Skeletal muscle satellite cell (primary cell): Measurements from ENCODE around the gene CTXN3.
"Not testable (repeated sequence)": the region's sequence is repeated elsewhere in the genome, so short reads cannot be mapped to it uniquely, and the experiment has no call there.

ENCODE experiments used
- H3K27me3 ChIP-seq: 2 replicates; pipeline ENCODE4 v1.7.0; 2013; ENCODE audit warnings: low read length; ENCODE audit not compliant: control insufficient read depth, insufficient read depth
- H3K36me3 ChIP-seq: 2 replicates; pipeline ENCODE4 v1.7.0; 2013; ENCODE audit warnings: mild to moderate bottlenecking, control low read depth, low read length; ENCODE audit not compliant: insufficient read depth
- H3K4me1 ChIP-seq: 2 replicates; pipeline ENCODE4 v1.7.0; 2013; ENCODE audit warnings: low read length; ENCODE audit not compliant: control insufficient read depth, insufficient read depth
- H3K4me2 ChIP-seq: 2 replicates; pipeline ENCODE4 v1.7.0; 2013; ENCODE audit warnings: mild to moderate bottlenecking, low read length
- H3K4me3 ChIP-seq: 2 replicates; pipeline ENCODE4 v1.7.0; 2013; ENCODE audit warnings: low read length
- H3K9ac ChIP-seq: 2 replicates; pipeline ENCODE4 v1.7.0; 2013; ENCODE audit warnings: mild to moderate bottlenecking, low read depth, low read length, moderate library complexity
- H3K9me3 ChIP-seq: replicated peaks from 2 replicates; pipeline ENCODE4 v1.7.0; 2013; ENCODE audit warnings: mild to moderate bottlenecking, control low read depth, low read length

Gene CTXN3

GRCh38 chr5:127652952-127653611, 4.2 kb downstream of the CTXN3 start:
- peaks cover 8% of the 10 kb centered on the region for H3K27me3 ChIP-seq
- H3K9ac ChIP-seq = no peak overlapping the region
- peaks cover 13% of the 10 kb centered on the region for H3K4me1 ChIP-seq
- H3K4me3 ChIP-seq = no peak overlapping the region
- no peaks in the 10 kb centered on the region for H3K9me3 ChIP-seq
- H3K36me3 ChIP-seq = no peaks in the 10 kb centered on the region
- H3K4me2 ChIP-seq = no peak overlapping the region

- no peaks in the 10 kb centered on the region for H3K4me1 ChIP-seq
- no peaks in the 10 kb centered on the region for H3K27me3 ChIP-seq
- H3K4me2 ChIP-seq = no peak overlapping the region
- no peaks in the 10 kb centered on the region for H3K9me3 ChIP-seq
- H3K36me3 ChIP-seq = no peaks in the 10 kb centered on the region
- no peak overlapping the region for H3K9ac ChIP-seq
- H3K4me3 ChIP-seq = no peak overlapping the region
These were observed 7.9 kb downstream of the CTXN3 start for GRCh38 chr5:127656825-127657224.

- no peaks in the 10 kb centered on the region for H3K4me1 ChIP-seq
- no peaks in the 10 kb centered on the region for H3K27me3 ChIP-seq
- H3K4me2 ChIP-seq = no peak overlapping the region
- no peaks in the 10 kb centered on the region for H3K36me3 ChIP-seq
- no peak overlapping the region for H3K4me3 ChIP-seq
- H3K9ac ChIP-seq = no peak overlapping the region
- H3K9me3 ChIP-seq = no peaks in the 10 kb centered on the region
These were observed 11.3 kb downstream of the CTXN3 start for GRCh38 chr5:127660047-127660733.

GRCh38 chr5:127664093-127664492, 15.2 kb downstream of the CTXN3 start:
- H3K9me3 ChIP-seq = no peaks in the 10 kb centered on the region
- no peaks in the 10 kb centered on the region for H3K4me1 ChIP-seq
- H3K4me2 ChIP-seq = no peak overlapping the region
- H3K36me3 ChIP-seq = no peaks in the 10 kb centered on the region
- H3K27me3 ChIP-seq = no peaks in the 10 kb centered on the region
- H3K4me3 ChIP-seq = no peak overlapping the region
- H3K9ac ChIP-seq = no peak overlapping the region

- Histone ChIP-seq H3K4me1 (no peaks in the 10 kb centered on the region), H3K36me3 (no peaks in the 10 kb centered on the region), H3K9ac (no peak overlapping the region), H3K4me3 (no peak overlapping the region), H3K9me3 (no peaks in the 10 kb centered on the region), H3K27me3 (no peaks in the 10 kb centered on the region), H3K4me2 (no peak overlapping the region)
These were observed 16.8 kb downstream of the CTXN3 start for GRCh38 chr5:127665641-127666040.

GRCh38 chr5:127666043-127666716, 17.3 kb downstream of the CTXN3 start:
- Histone ChIP-seq H3K4me2 (no peak overlapping the region), H3K9ac (no peak overlapping the region), H3K36me3 (no peaks in the 10 kb centered on the region), H3K9me3 (no peaks in the 10 kb centered on the region), H3K4me1 (no peaks in the 10 kb centered on the region), H3K27me3 (no peaks in the 10 kb centered on the region), H3K4me3 (no peak overlapping the region)

GRCh38 chr5:127667926-127668325, 19.0 kb downstream of the CTXN3 start:
- Histone ChIP-seq H3K27me3 (no peaks in the 10 kb centered on the region), H3K4me1 (no peaks in the 10 kb centered on the region), H3K4me3 (no peak overlapping the region), H3K36me3 (no peaks in the 10 kb centered on the region), H3K4me2 (no peak overlapping the region), H3K9me3 (no peaks in the 10 kb centered on the region), H3K9ac (no peak overlapping the region)

GRCh38 chr5:127671218-127671617, 22.3 kb downstream of the CTXN3 start:
- no peak overlapping the region for H3K4me3 ChIP-seq

GRCh38 chr5:127673117-127673800, 24.4 kb downstream of the CTXN3 start:
- Histone ChIP-seq H3K4me3 (no peak overlapping the region), H3K9me3 (no peaks in the 10 kb centered on the region), H3K4me1 (no peaks in the 10 kb centered on the region), H3K36me3 (no peaks in the 10 kb centered on the region), H3K4me2 (no peak overlapping the region), H3K27me3 (no peaks in the 10 kb centered on the region), H3K9ac (no peak overlapping the region)

More at GRCh38 chr5:127671218-127671617, 22.3 kb downstream of the CTXN3 start:
- H3K4me2 ChIP-seq = no peak overlapping the region
- no peaks in the 10 kb centered on the region for H3K9me3 ChIP-seq
- H3K9ac ChIP-seq = no peak overlapping the region
- H3K27me3 ChIP-seq = no peaks in the 10 kb centered on the region
- H3K36me3 ChIP-seq = no peaks in the 10 kb centered on the region
- no peaks in the 10 kb centered on the region for H3K4me1 ChIP-seq

GRCh38 chr5:127676951-127677350, 28.1 kb downstream of the CTXN3 start:
- H3K36me3 ChIP-seq, H3K9me3 ChIP-seq, H3K4me2 ChIP-seq, H3K9ac ChIP-seq, H3K4me1 ChIP-seq, H3K4me3 ChIP-seq, H3K27me3 ChIP-seq: not testable (repeated sequence)

GRCh38 chr5:127679691-127680330, 30.9 kb downstream of the CTXN3 start:
- H3K9ac ChIP-seq, H3K4me1 ChIP-seq, H3K36me3 ChIP-seq, H3K4me2 ChIP-seq, H3K4me3 ChIP-seq, H3K27me3 ChIP-seq, H3K9me3 ChIP-seq: not testable (repeated sequence)
